Measurements from ENCODE around the gene PDE9A. TPM values are rescaled to one million over a fixed set of nuclear protein-coding genes. Genes with fewer than 3 reads are reported as not detected.

The PDE9A gene
- total and polyA plus RNA-seq, 2 of the 4 experiments (the other 2 are of a cell fraction) = 0.89 to 0.90 TPM

DNA sequence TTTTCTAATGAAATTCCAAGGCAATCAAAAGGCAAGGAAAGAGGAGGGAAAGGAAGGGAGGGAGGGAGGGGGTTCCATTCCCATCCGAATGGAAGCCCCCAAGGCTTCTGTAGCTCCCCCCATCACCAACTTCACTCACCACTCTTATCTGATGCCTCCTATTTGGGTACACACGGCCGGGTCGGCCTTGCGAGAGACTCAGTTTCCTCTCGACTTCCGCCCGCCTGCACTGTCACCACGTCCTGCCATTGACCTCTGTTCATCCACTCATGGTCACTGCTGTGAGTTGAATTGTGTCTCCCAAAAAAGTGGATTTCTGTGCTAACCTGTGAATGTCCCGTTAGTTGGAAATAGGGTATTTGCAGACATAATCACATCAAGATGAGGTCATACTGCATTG is 11.2 kb downstream of the PDE9A start:
- ATAC-seq (ENCODE audit: low read depth) (no peak), DNase-seq (no peak)
- H3K56ac ChIP-seq (ENCODE audit: extremely low read depth, insufficient read depth, low read length) = no peak overlapping the region
- H3K79me1 ChIP-seq (ENCODE audit: low read depth in 1 of 2, low read length in 2 of 2) = 0 out of 4 replicates have a peak, but pooled peaks cover 0 to 8% of the 10 kb centered on the region in 2 experiments
- CTCF ChIA-PET = no interaction called here
- no peak overlapping the region for H2BK15ac ChIP-seq (ENCODE audit: low read depth, low read length)
- H4K20me1 ChIP-seq (ENCODE audit: insufficient read depth, low read length) = peaks cover 8% of the 10 kb centered on the region
- TF ChIP-seq NFE2L2 (IDR thresholded peaks at IDR 0.05; ENCODE audit: low read depth, low read length) (no peak), ELK1 (IDR thresholded peaks at IDR 0.05; ENCODE audit: borderline replicate concordance, low read depth, low read length) (no peak), POLR2A (IDR thresholded peaks at IDR 0.05; ENCODE audit: low read depth, low read length) (no peak), CHD1 (IDR thresholded peaks at IDR 0.05; ENCODE audit: low read depth, low read length) (no peak), MXI1 (IDR thresholded peaks at IDR 0.05; ENCODE audit: borderline replicate concordance, low read depth, low read length) (no peak), CEBPB (IDR thresholded peaks at IDR 0.05; ENCODE audit: low read depth, low read length) (no peak), USF2 (IDR thresholded peaks at IDR 0.05; ENCODE audit: low read depth, low read length) (no peak), RAD21 (IDR thresholded peaks at IDR 0.05; ENCODE audit: low read length) (no peak), BHLHE40 (IDR thresholded peaks at IDR 0.05; ENCODE audit: low read depth, low read length) (no peak), RFX5 (IDR thresholded peaks at IDR 0.05; ENCODE audit: low read depth, low read length) (no peak), SMC3 (IDR thresholded peaks at IDR 0.05; ENCODE audit: low read depth, low read length) (no peak)
- in situ Hi-C loops (cut with MboI; ENCODE audit: low sequenced_read_pairs) = no loop called here
- no peak overlapping the region for H2AFZ ChIP-seq (replicated peaks; ENCODE audit: low read length, poor library complexity)
- no peak overlapping the region for H2BK5ac ChIP-seq (ENCODE audit: low read depth, low read length, poor library complexity, severe bottlenecking)
- H3K4me1 ChIP-seq (ENCODE audit: control insufficient read depth, insufficient read depth, low read length) = no peaks in the 10 kb centered on the region
- H2BK120ac ChIP-seq (ENCODE audit: low read depth, low read length) = no peak overlapping the region
- no peaks in the 10 kb centered on the region for H3K9me3 ChIP-seq (ENCODE audit: control insufficient read depth, insufficient read depth, low read length)
- H2AK5ac ChIP-seq (ENCODE audit: low read depth, low read length) = no peak overlapping the region
- no peak overlapping the region for H2BK20ac ChIP-seq (ENCODE audit: low read depth, low read length)
- peaks cover 4% of the 10 kb centered on the region; the same call in 1 of the 2 replicates for H3K27me3 ChIP-seq (ENCODE audit: control insufficient read depth, insufficient read depth, low read length)
- H3K23ac ChIP-seq (ENCODE audit: low read depth, low read length) = no peak overlapping the region
- H2AK9ac ChIP-seq (replicated peaks; ENCODE audit: low read depth, low read length, poor library complexity) = no peak overlapping the region
- H4K91ac ChIP-seq (ENCODE audit: insufficient read depth, low read depth, low read length) = no peak overlapping the region
- POLR2A ChIA-PET (ENCODE audit: unreplicated experiment) = no interaction called here
- H3K27ac ChIP-seq (ENCODE audit: insufficient read depth, low read length) = no peak overlapping the region
- no peak overlapping the region for H3K4me3 ChIP-seq (ENCODE audit: insufficient read depth, low read depth, low read length)
- no peak overlapping the region for H3K18ac ChIP-seq (ENCODE audit: low read depth, low read length)
- BruUV-seq (replicated peaks) = no TSS peak
- 93% methylated on average over 3 of the region's 10 CpGs; no CpG with 5 or more reads in 1 of the 2 experiments for WGBS, 2 experiments (ENCODE audit: extremely low coverage in 2 of 2, insufficient read length in 1 of 2)
- H3K36me3 ChIP-seq (ENCODE audit: control insufficient read depth, insufficient read depth, low read length) = no peaks in the 10 kb centered on the region
- H3K9me1 ChIP-seq (ENCODE audit: insufficient read depth, low read length) = peaks cover 11% of the 10 kb centered on the region
- H3K14ac ChIP-seq (replicated peaks; ENCODE audit: low read depth, low read length) = no peak overlapping the region
- H3K4me2 ChIP-seq (ENCODE audit: low read depth, low read length) = no peak overlapping the region
- no peak overlapping the region for H3K9ac ChIP-seq (ENCODE audit: low read depth, low read length)
- no peak overlapping the region for H3K4ac ChIP-seq (ENCODE audit: low read depth, low read length)
- dilution Hi-C loops (cut with HindIII; ENCODE audit: low sequenced_read_pairs, unreplicated experiment) = no loop called here
- H4K8ac ChIP-seq (ENCODE audit: low read depth in 2 of 2, low read length in 2 of 2) = no peak overlapping the region
- intact Hi-C loops (cut with micrococcal nuclease) = no loop called here
- no peak overlapping the region for H4K5ac ChIP-seq (ENCODE audit: low read depth, low read length)
